HK-2 (cell line): ENCODE results near the gene CIAPIN1.

Experiments
- DNase-seq: peaks from one replicate; pipeline ENCODE4 v3.0.0-alpha.2; 2018; ENCODE audit not compliant: unreplicated experiment

Gene CIAPIN1

DNA sequence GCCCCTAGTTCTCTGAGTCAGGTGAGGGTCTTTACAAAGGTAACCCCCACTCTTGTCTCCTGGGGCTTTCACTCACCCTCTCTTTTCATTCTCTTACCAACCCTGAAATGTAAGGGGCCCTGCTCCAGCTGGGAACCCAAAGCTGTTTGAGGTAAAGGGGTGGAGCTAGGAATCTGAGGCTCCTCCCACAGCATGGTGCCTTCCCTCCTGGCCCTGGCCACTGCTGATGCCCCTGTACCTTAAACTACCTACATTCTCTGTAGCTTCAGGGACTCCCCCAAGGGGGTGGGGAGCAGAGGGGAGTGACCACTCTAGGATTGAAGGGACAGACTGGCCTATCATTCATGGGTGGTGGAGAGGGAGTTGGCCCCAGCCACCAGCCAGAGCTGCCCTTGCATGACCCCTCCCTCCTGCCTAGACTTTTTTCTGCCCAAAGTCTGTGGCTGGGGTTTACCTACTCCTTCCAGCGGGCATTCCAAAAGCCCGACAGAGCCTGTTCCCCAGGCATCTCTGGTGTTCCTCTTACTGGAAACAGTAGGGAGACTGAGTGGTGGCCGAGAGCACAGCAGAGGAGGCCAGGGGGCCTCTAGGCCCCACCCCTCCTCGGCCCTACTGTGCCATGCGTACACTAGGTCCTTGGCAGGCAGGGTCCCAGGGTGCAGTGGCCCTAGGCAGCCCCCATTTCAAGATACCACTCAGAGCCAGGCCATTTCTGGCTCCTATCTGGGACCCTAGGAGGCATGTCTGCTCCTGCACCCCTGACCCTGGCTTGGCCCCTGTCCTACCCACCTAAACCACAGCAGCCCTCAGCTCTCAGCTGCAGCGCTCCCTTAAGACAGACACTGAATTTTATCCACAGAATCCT is 29.6 kb upstream of the CIAPIN1 start:
- no peak for DNase-seq

DNA sequence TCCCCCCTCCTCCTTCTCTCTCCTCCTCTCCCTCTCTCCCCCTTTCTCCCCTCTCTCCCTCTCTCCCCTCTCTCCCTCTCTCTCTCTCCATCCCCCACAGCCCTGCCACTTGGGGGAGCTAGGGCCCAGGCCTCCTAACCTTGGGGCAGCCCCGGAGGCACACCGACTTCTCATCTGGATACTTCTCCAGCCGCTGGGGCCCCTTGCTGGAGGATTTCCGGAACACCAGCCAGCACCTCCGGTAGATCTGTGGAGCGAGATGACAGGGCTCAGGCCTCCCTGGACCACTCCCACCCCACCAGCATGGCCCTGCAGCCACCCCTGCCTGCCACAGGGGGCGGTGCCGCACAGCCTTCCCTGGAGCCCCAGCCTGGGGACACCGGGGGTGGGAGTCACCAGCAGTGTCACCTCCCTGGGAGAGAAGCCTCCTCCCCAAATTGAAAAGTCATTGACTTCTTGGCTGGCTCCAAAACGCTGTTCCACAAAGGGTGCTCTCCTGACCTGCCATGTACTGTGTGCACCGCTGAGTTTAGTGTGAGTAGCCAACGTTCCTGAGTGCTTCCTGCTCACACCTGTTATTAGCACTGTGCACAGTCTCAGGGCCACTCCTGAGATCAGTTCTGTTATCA is 28.6 kb upstream of the CIAPIN1 start:
- DNase-seq, result no peak

DNA sequence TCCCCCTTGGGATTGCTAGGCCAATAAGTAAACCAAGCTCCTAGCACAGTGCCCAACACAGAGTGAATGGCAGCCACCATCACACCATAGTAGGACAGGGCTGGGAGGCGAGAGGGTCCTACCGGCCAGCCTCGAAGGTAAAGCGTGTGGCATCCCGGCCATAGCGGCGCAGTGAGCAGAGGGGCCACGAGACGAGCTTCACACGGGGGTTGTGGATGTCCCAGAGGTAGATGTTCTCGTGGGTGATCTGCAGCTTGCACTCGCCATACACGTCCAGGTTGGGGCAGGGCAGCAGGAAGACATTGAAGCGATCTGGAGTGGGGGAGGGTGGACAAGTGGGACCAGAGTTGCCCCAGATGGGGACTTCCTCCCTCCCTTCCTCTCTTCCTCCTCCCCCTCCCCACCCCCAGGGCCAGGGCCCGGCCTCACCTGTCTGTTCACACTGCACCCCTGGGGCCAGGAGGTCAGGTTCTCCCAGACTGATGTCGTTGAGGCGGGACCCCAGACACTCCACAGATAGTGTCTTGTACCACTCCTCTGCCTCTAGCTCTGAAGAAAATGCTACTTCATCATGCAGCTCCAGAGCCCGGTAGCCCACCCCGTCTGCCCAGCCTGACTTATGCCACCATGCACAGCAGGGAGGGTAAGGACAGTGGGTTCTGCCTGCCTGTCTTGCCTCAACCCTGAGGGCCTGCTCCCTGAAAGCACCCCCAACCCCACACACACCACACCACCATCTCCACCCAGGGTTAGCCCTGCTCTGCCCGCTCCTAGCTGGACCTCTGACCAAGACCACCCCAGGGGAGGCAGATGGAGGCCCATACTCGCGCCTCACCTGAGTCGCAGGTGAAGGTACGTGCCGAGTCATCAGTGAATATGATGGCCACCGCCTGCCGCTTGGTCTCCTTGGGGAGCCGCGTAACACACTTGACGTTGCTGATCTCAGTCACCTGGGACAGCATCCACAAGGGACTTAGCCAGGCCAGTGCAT is 27.8 kb upstream of the CIAPIN1 start:
- DNase-seq, result no peak

DNA sequence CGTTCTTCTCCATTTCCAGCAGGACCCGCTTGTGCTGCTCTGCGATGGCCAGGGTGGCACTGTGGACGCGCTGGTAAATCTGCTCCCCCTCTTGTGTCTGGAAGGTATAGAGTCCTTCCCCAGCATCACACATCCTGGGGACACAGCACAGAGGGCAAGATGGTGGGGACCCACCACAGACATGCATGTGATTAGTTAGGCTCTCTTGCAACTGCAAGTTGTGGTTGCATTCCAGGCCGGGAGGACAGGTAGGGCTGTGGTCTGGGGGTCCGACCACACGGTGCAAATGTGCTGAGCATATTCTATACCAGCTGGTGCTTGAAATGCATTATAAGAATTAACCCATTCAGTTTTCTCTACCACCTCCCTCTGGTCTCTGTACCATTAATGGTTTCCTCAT is 26.7 kb upstream of the CIAPIN1 start:
- DNase-seq, result no peak

DNA sequence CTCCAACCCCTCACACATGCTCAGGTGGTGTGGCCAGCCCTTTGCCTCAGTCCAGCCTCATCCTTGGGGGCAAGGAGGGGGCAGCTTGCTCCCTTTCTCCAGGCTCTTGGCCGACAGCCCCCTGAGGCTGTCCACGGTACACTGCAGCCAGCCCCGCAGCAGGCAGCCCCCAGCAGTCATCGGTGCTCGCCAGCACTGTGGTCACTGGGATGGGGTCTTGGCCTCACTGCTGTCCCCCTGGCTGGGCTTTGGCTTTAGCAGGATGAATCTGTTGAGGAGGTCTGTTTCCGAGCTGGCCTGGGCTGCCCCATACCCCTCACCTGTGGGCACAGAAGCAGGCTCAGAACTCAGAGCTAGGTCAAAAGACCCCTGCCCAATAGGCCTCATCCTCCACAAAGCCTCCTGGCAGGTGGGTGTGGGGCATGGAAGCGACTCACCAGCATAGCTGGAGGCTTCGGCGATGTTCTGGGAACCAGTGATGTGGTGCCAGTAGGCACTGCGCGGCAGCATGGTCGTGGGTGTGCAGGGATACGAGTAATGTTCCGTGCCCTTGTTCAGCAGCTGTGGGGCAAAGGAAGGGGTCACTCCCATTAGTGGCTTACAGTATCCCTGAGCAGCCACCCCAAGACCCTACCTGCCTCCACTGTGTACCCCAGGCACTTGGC is 26.1 kb upstream of the CIAPIN1 start:
- no peak for DNase-seq

DNA sequence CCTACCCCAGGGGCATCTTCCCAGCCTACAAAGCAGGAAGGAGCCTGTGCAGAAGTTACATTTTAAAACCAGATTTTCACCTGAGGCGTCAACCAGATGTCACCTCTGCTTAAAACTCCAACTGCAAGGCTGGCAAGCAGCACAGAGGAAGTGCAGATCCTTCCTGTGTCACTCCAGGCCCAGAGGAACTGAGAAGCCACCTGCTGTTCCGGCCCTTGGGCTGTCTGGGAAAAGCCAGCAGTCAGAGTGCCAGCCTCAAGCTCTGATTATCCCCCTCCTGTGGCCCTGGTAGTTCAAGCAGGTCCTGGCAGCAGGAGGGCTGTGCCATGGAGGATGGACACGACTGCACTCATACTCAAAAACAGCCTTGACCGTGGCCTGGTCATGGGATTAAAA is 25.5 kb upstream of the CIAPIN1 start:
- DNase-seq, result no peak

DNA sequence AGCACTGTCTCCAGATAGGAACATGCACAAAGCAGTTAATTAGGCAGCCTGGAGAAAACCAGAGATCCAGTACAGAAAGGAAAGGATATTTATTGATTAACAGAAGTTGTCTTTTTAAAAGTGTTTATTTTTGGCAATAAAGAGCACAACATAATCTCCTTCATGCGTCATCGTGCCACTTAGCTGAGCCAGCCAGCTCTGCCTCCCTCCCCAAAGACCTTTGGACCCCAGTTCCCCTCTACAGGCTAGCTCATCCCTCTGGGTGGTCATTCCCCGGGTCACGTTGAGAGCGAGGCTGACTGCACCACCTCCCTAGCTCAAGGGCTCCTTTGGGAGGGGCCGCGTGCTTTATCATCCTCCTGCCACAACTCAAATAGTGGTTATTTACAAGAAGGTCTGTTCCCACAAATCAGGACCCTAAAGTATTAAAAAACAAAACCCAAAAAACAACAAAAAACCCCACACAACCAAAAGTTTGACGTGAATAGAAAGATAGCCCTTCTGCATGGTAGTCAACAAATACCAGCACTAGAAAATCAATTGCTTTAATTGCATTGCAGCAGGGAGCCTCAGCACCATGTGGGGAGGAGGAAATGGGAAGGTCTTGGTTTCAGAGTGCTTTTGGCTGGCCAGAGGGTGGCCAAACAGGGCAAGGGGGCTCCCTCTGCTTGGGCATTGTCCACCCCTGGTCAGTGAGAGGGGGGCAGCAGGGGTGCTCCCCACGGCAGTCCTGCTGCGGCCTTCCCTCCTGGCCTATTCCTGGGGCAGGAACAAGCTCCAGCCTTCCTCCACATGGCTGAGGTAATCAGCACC is 24.9 kb upstream of the CIAPIN1 start:
- no peak for DNase-seq

DNA sequence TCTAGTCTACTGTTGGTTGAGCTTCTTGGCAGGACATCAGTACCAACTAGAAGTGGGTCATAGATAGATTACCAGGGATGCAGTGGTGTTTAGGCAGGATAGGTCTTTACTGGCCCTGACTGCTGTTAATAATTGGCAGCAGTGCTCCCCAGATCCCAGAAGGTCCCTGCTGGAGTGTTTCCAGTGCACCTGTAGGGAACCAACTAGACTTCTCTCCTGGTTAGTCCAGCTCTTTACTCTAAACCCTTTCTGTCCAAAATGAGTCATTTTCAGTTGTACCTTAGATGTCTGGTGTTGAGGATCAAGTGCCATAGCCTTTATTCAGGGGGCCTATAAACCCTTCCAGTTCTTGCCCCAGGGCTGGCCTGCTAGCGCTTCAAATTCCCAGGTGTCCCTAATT is 24.0 kb upstream of the CIAPIN1 start:
- DNase-seq, result no peak

DNA sequence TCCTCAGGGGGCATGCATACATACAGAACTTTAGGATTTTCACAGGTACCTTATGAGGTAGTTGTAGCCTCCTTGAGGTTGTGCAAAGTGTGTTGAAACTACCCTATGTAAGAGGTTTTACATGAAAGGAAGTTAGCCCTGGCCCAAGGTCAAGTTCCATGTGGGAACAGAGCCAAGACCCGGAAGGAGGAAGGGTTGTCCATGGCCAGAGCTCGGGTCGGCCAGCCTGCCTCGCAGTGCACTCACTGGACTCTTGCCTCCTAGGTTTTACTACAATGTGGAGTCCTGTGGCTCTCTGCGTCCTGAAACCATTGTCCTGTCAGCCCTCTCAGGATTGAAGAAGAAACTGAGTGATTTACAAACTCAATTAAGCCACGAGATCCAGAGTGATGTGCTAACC is 23.5 kb upstream of the CIAPIN1 start:
- DNase-seq, result no peak

DNA sequence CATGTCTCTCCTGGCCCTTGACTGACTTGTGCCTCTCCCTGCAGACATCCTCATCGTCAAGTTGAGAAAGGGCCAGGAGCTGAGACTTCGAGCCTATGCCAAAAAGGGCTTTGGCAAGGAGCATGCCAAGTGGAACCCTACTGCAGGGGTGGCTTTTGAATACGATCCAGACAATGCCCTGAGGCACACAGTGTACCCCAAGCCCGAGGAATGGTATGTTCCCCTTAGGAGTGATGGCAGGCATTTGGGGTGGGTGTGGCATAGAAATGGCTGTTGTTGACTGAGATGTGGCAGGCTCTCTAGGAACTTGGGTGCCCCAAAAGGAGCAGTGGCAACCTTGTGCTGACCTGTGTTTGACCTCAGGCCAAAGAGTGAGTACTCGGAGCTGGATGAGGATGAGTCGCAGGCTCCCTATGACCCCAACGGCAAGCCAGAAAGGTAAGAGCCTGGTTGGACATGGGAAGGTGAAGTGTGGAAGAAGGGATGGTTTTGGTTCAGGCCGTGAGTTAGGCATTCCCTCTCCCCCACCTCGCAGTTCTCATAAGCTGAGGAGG is 22.8 kb upstream of the CIAPIN1 start:
- no peak for DNase-seq

DNA sequence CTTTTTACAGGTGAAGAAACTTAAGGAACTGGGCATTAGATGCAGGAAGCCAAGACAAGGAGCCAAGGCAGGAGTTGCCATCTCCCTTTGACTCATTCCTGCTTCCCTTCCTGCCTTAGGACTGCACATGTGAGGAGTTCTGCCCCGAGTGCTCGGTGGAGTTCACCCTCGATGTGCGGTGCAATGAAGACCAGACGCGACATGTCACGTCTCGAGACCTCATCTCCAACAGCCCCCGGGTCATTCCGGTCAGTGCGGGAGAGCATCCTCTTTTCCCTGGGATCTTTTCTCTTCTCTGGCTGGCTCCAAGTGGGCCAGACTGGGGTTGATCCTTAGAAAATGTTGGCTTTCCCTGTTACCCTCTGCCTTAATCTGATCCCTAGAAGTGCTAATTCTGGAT is 21.9 kb upstream of the CIAPIN1 start:
- DNase-seq, result no peak

DNA sequence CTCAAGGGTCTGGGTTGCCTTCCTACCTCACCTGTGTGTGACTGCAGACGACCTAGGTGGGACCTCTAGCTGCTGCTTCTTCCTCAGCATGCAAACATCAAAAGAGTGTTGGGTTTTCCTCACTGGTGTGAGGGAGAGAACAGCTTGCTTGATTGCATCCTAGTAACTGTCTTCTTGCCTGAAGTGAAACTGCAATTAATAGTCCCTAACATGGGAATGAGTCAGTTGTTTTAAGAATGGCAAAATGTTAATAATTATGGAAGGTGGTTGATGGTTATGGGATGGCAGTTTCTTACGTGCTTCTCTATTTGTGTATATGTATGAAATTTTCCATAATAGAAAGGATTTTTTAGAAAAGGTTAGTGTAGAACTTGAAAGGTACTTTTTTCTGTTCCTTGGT is 21.2 kb upstream of the CIAPIN1 start:
- DNase-seq, result no peak

DNA sequence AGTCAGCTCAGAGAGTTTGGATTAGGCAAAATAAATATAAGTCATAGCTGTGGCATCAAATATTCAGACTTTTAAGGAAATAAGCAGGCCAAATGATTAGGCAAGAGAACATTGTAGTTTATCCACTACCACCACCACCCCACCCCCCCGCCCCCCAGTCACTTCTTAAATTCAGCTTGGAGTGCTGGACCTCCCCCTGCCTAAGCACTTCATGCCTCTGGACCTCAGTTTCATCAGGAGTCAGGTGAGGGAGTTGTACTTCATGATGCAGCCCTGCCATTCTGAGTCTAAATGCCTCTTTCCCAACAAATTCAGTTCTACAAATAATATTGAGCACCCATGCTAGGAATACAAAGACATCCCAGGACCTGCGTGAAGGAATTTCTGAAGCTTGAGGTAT is 17.3 kb upstream of the CIAPIN1 start:
- no peak for DNase-seq

DNA sequence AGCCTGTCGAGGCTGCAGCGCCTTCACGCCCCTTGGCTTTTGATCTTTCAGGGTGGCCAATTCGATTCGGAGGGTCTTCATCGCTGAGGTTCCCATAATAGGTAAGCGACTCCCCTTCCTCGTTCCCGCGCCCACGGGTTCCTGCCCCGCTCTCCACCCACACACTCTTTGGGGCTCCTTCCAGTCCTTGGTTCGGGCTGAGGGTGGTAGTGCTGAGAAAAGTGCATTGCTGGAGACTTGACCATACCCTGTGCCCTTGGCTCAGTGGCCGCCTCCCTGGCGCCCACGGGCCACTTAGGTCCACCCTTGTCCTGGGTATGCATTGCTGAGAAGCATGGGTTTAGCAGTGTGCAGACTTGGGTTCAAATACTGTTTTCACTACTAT is 15.8 kb upstream of the CIAPIN1 start:
- no peak for DNase-seq

DNA sequence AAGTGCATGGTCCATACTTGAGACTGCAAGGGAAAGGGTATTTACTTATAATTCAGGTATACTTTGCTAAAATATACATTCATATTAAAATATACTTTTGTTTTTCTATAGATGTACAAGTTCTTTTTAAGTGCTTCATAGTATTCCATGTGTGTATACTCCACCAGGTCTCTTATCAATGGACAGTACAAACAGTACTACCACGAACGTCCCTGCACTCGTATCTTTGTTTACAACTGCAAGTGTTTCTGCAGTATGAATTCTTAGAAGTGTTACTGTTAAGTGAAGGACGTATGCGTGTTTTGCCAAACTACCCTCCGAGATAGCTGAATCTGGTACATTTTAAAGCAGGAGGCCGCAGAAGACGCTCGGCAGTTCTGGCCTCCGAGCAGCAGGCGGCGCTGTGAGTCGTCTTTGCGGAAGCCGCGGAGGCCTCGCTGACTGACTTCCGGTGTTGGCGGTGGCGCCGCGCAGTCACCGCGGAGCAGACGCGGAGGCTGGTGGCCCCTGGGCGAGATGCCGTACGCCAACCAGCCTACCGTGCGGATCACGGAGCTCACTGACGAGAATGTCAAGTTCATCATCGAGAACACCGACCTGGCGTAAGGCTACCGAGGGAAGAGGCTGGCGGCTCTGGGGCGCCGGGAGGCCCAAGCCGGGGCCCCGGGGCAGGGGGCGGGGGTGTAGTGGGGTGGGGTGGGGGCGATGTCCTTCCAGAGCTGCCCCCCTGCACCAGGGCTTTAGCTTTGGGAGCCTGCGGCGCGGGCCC is 15.2 kb upstream of the CIAPIN1 start, which contains the start of gene POLR2C:
TSS of gene POLR2C (plus strand) at position 471 of the 769 bp plus-strand sequence. CDS start at position 517, 46 bp downstream.
- peak; percentile 92 for DNase-seq

DNA sequence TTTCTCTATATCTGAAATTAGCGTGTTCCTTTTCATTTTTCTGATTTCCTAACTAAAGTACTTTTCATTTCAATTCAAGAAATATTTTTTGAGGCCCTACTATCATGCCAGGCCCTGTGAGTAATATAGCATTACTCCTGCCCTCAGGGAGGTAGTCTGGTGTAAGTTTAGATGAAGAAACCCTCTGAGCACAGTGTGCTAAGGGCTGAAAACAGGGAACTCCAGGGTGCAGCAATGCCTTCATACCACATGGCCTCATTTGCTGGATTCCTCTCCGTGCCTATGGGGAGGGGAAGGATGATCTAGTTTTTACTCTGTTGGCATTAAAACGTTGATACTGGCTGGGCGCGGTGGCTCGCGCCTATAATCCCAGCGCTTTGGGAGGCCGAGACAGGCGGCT is 4.8 kb upstream of the CIAPIN1 start:
- DNase-seq, result no peak

DNA sequence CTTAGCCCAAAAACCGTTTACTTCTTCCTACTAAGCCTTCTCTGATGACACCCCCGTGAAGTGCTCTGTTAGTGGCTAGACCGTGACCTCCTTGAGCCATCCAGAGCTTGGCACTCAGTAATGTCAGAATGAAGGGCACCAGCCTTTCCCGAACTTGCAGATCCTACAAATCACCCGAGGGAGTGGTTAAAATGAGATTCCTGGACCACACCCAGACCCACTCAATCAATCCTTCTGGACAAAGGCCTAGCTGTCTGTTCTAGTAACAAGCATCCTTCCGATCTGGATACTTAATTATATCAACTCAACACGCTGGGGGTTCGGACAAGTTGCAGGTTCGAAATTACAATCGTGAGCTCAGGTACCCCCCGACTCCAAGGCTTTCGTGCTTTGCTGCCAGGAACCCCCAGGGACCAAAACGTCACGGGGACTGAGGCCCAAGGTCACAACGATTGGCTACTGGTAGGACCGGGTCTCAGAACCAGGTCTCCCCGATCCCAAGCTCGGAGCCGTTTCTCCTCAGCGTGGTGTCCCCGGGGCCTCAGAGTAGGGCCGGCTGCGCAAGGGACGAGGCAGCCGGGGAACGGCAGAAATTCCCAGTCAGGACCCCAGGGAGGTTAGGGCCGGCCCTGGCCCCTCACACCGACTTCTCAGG is 527 bp downstream of the CIAPIN1 start:
- DNase-seq, result peak; percentile 47

DNA sequence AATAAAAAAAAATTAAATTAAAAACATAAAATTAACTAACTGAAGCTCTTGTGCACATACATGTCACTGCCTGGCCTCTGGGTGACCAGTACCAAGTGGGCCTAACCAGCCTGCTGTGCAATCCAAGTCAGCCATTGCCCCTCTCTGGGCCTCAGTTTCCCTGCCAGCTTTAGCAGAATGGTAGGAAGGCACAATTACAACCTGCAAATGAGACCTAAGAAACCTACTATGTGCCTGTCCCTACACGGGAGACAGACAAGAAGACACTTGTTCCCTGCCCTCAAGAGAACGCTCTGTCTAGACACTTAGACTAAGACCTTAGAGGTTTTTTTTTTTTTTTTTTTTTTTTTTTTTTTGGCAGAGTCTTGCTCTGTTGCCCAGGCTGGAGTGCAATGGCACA is 1.7 kb downstream of the CIAPIN1 start:
- DNase-seq, result no peak

DNA sequence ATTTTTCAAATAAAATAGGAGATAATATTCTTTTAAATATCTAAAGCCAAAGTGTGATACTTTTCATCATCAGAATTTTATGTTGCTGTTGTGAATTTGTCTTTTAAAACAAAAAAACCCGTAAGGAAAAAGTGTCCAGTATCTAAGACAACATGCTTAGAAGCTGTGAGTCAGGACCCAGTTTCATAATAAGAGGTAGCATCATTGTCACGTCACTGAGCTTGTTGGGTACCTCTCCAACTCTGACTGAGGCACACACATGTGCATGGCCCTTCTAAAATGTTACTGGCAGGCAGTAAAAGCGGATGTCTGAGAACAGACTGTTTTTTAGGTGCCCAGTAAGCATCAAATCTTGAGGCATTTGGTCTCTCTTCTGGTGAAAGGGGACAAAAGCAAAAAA is 2.5 kb downstream of the CIAPIN1 start:
- no peak for DNase-seq
